ENCODE measurements around the gene SRGAP2C.
"Not testable (repeated sequence)": the region's sequence is repeated elsewhere in the genome, so short reads cannot be mapped to it uniquely, and the experiment has no call there.

The SRGAP2C gene

GRCh38 chr1:121384754-121385153 lies 200.0 kb downstream of the SRGAP2C start:
- not testable (repeated sequence) for DNase-seq (ENCODE audit: low read depth in 2 of 2)

- DNase-seq (ENCODE audit: low read depth in 2 of 2) = not testable (repeated sequence)
Measured at GRCh38 chr1:121385162-121385561, 200.4 kb downstream of the SRGAP2C start.

- not testable (repeated sequence) for DNase-seq (ENCODE audit: low read depth in 2 of 2)
Measured at GRCh38 chr1:121385563-121386288, 201.0 kb downstream of the SRGAP2C start.

DNA sequence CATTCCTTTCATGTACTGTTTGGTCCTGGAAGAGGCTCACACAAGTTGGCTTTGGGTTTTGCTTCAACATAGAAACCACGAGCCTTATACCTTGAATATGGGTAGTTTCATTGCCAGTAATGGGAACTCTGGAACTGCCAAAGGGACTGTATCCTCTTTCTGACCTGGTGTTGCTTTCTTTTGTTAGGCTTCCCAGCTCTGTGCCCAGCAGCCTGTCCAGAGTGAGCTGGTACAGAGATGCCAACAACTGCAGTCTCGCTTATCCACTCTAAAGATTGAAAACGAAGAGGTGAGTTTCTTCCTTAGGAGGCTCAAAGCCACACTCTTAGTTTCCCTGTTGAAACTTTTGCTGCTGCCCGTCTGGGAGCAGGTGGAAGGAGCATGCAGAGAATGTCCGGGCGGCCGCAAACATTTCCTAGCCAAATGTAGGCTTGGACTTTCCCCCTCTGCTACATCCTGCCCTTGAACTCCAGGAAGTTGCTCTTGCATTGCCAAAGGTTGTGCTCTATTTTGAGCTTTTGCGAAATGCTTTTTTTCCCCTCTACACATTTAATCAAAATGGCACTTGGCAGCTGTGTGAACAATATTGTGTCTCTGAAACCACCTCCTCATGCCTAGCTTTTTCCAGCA lies 201.7 kb downstream of the SRGAP2C start:
- DNase-seq (ENCODE audit: low read depth in 2 of 2) = not testable (repeated sequence)

GRCh38 chr1:121389895-121390560 lies 205.3 kb downstream of the SRGAP2C start:
- DNase-seq (ENCODE audit: low read depth in 2 of 2) = not testable (repeated sequence)

DNA sequence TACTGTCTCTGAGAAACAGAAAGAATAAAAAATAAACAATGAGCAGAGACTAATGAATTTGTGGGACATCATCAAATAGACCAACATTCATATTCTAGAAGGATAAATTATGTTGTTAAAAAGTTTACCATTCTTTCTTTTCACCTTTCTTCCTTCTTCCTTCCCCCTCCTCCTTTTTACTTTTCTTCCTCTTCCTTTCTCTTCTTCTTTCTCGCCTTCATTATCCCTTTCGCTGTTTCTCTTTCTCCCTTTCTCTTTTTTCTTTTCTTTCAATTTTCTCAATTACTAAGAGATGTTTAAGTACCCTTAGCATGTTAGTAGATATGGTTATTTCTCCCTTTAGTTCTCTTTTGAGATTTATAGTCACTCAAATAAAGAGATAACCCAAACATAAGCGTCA lies 207.4 kb downstream of the SRGAP2C start:
- not testable (repeated sequence) for DNase-seq (ENCODE audit: low read depth in 2 of 2)

- DNase-seq (ENCODE audit: low read depth in 2 of 2) = not testable (repeated sequence)
Measured at GRCh38 chr1:121395718-121396201, 211.0 kb downstream of the SRGAP2C start.

- peak; percentile 9 for DNase-seq (ENCODE audit: low read depth in 2 of 2)
Measured at GRCh38 chr1:121396335-121397081, 211.7 kb downstream of the SRGAP2C start.

GRCh38 chr1:121397101-121397500 lies 212.3 kb downstream of the SRGAP2C start:
- not testable (repeated sequence) for DNase-seq (ENCODE audit: low read depth in 2 of 2)

- DNase-seq (ENCODE audit: low read depth in 2 of 2) = not testable (repeated sequence)
Measured at GRCh38 chr1:121399193-121399592, 214.4 kb downstream of the SRGAP2C start.

DNA sequence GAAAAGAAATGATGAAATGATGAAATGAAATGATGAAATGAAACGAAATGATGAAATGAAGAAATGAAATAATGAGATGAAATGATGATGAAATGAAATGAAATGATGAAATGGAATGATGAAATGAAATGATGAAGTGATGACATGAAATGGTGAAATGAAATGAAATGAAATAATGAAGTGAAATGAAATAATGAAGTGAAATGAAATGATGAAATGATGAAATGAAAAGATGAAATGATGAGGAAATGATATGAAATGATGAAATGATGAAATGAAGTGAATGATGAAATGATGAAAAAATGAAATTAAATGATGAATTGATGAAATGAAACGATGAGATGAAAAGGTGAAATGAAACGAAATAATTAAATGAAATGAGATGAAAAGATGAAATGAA lies 215.3 kb downstream of the SRGAP2C start:
- not testable (repeated sequence) for DNase-seq (ENCODE audit: low read depth in 2 of 2)

DNA sequence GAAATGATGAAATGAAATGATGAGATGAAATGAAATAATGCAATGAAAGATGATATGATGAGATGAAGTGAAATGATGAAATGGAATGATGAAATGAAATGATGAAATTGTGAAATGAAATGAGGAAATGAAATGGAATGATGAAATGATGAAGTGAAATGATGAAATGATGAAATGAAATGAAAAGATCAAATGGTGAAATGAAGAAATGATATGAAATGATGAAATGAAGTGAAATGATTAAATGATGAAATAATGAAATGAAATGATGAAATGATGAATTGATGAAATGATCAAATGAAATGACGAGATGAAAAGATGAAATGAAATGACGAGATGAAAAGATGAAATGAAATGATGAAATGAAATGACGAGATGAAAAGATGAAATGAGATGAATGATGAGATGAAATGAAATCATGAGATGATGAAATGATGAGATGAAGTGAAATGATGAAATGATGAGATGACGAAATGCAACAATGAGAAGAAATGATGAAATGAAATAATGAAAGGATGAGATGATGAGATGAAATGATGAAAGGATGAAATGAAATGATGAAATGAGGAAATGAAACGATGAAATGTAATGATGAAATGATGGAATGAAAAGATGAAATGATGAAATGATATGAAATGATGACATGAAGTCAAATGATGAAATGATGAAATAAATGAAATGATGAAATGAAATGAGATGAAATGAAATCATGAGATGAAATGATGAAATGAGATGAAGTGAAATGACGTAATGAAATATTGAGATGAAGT lies 216.0 kb downstream of the SRGAP2C start:
- not testable (repeated sequence) for DNase-seq (ENCODE audit: low read depth in 2 of 2)

GRCh38 chr1:121401375-121401955 lies 216.7 kb downstream of the SRGAP2C start:
- DNase-seq (ENCODE audit: low read depth in 2 of 2) = not testable (repeated sequence)

DNA sequence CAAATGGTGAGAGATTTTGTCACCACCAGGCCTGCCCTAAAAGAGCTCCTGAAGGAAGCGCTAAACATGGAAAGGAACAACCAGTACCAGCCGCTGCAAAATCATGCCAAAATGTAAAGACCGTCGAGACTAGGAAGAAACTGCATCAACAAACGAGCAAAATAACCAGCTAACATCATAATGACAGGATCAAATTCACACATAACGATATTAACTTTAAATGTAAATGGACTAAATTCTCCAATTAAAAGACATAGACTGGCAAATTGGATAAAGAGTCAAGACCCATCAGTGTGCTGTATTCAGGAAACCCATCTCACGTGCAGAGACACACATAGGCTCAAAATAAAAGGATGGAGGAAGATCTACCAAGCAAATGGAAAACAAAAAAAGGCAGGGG lies 218.5 kb downstream of the SRGAP2C start:
- not testable (repeated sequence) for DNase-seq (ENCODE audit: low read depth in 2 of 2)

GRCh38 chr1:121408354-121408753 lies 223.6 kb downstream of the SRGAP2C start:
- DNase-seq (ENCODE audit: low read depth in 2 of 2) = no peak

- DNase-seq (ENCODE audit: low read depth in 2 of 2) = no peak
Measured at GRCh38 chr1:121413821-121414220, 229.0 kb downstream of the SRGAP2C start.

GRCh38 chr1:121414905-121415304 lies 230.1 kb downstream of the SRGAP2C start:
- no peak for DNase-seq (ENCODE audit: low read depth in 2 of 2)

- no peak for DNase-seq (ENCODE audit: low read depth in 2 of 2)
Measured at GRCh38 chr1:121417325-121417923, 232.6 kb downstream of the SRGAP2C start.

DNA sequence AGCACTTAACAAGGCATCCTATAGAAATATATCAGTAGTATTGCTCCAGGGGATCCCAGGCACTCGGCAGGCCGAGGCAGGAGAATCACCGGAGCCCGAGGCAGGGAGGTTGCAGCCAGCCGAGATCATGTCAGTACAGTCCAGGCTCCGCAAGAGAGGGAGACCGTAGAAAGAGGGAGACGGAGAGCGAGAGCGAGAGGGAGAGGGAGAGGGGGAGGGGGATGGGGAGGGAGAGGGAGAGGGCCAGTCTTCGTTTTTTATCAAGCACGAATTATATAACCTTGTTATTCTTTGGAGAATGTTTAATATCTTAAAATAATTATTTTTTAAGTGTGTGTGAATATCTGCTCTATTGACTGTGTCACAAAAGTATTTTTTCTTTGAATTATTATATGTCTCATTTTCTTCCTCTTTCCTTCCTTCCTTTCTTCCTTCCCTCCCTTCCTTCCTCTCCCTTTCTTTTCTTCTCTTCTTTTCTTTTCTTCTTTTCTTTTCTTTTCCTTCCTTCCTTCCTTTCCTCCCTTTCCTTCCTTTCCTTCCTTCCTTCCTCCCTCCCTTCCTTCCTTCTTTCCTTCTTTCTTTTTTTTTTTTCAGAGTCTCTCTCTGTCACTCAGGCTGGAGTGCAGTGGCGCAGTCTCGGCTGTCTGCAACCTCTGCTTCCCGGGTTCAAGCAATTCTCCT lies 233.7 kb downstream of the SRGAP2C start:
- DNase-seq (ENCODE audit: low read depth in 2 of 2) = no peak

All from stimulated activated CD4-positive, alpha-beta T cell treated with anti-CD3 and anti-CD28 coated beads, Interleukin-1b, Interleukin-23, amount 100 ng/mL, for 4 hours (primary cell).